Endothelial cell of umbilical vein (primary cell): ENCODE data around the gene MANBA. TPM values are rescaled to one million over a fixed set of nuclear protein-coding genes. Genes with fewer than 3 reads are reported as not detected.

Source experiments
- BruUV-seq: library from RNA; stranded (reverse); fragments of 400-500 nt; replicated peaks from 2 replicates; lab custom pipeline; 2021; lab: Mats Ljungman, UMichigan
- CTCF ChIA-PET: fragments of 300-600, 350-600 bp; sonication (Branson Sonifier 250); formaldehyde crosslinking; loops from one replicate; lab custom pipeline; 2021; ENCODE audit warnings: antibody characterized with exemption, inconsistent platforms; lab: Charles Lee
- POLR2A ChIA-PET: fragments of 300-600, 350-600 bp; sonication (Branson Sonifier 250); formaldehyde crosslinking; loops from one replicate; lab custom pipeline; 2021; ENCODE audit warnings: antibody characterized with exemption, inconsistent platforms; lab: Charles Lee
- DNase-seq: peaks from one replicate; pipeline ENCODE4 v3.0.0-alpha.2; 2011; ENCODE audit warnings: low read depth, low spot score
- FAIRE-seq: peaks from 2 replicates; lab custom pipeline; 2011; peaks lifted over from hg19 to GRCh38; lab: Jason Lieb, UNC
- H2AFZ ChIP-seq: 2 replicates; pipeline ENCODE4 v1.6.0; 2012; ENCODE audit warnings: low read depth, low read length, control low read depth, inconsistent platforms
- H3K27ac ChIP-seq: 2 replicates; pipeline ENCODE4 v1.5.1; 2011; ENCODE audit warnings: low read depth, mild to moderate bottlenecking, control low read depth, low read length, moderate library complexity; ENCODE audit not compliant: insufficient read depth
- H3K27me3 ChIP-seq, 2 experiments: 2 replicates each; pipeline versions ENCODE4 v1.6.0 to v1.6.1; 2011; ENCODE audit warnings: low read length in 2 of 2, mixed read lengths in 1 of 2; ENCODE audit not compliant: control insufficient read depth in 2 of 2, insufficient read depth in 2 of 2
- H3K36me3 ChIP-seq, 2 experiments: 2 replicates in 1 of 2; 3 replicates in 1 of 2; pipeline ENCODE4 v1.5.1; 2011; ENCODE audit warnings: low read length in 2 of 2, mild to moderate bottlenecking in 1 of 2, moderate library complexity in 1 of 2; ENCODE audit not compliant: control insufficient read depth in 2 of 2, insufficient read depth in 2 of 2; ENCODE audit errors: extremely low read depth in 1 of 2
- H3K4me1 ChIP-seq: 3 replicates; pipeline ENCODE4 v1.5.1; 2011; ENCODE audit warnings: mild to moderate bottlenecking, low read length; ENCODE audit not compliant: control insufficient read depth, insufficient read depth; ENCODE audit errors: extremely low read depth
- H3K4me2 ChIP-seq: 2 replicates; pipeline ENCODE4 v1.6.1; 2011; ENCODE audit warnings: low read length, control low read depth, mixed read lengths; ENCODE audit not compliant: insufficient read depth
- H3K4me3 ChIP-seq, 3 experiments: fragments of 200-600 bp in 1 of 3; sonication (generic), shearing (Covaris generic) in 1 of 3; replicated peaks in 1 of 3; 2 replicates each; pipeline ENCODE4 v1.5.1; 2011 to 2016; ENCODE audit warnings: control low read depth in 3 of 3, low read length in 3 of 3, mild to moderate bottlenecking in 2 of 3, inconsistent platforms in 1 of 3, low read depth in 1 of 3, moderate library complexity in 1 of 3; ENCODE audit not compliant: insufficient read depth in 1 of 3
- H3K79me2 ChIP-seq: 2 replicates; pipeline ENCODE4 v1.6.0; 2012; ENCODE audit warnings: low read length, inconsistent platforms; ENCODE audit not compliant: control insufficient read depth, insufficient read depth
- H3K9ac ChIP-seq: replicated peaks from 2 replicates; pipeline ENCODE3; 2011; ENCODE audit warnings: low read length, control low read depth; ENCODE audit not compliant: insufficient read depth; ENCODE audit errors: extremely low read depth
- H3K9me1 ChIP-seq: replicated peaks from 3 replicates; pipeline ENCODE4 v1.6.0; 2011; ENCODE audit warnings: mild to moderate bottlenecking, low read length; ENCODE audit not compliant: control insufficient read depth, insufficient read depth; ENCODE audit errors: extremely low read depth
- H3K9me3 ChIP-seq: replicated peaks from 2 replicates; pipeline ENCODE4 v1.5.1; 2012; ENCODE audit warnings: low read length, inconsistent platforms; ENCODE audit not compliant: control insufficient read depth, insufficient read depth
- H4K20me1 ChIP-seq: replicated peaks from 2 replicates; pipeline ENCODE3; 2011; ENCODE audit warnings: mild to moderate bottlenecking, low read length; ENCODE audit not compliant: control insufficient read depth, insufficient read depth; ENCODE audit errors: extremely low read depth
- EZH2 ChIP-seq: IDR thresholded peaks from 2 replicates; pipeline ENCODE4 v1.6.1; 2012; ENCODE audit warnings: borderline replicate concordance, low read depth, mild to moderate bottlenecking, moderate library complexity, low read length, inconsistent platforms; ENCODE audit not compliant: severe bottlenecking
- FOS ChIP-seq: IDR thresholded peaks from 2 replicates; pipeline ENCODE4 v1.6.1; 2011; ENCODE audit warnings: mild to moderate bottlenecking, low read length, moderate library complexity, borderline replicate concordance; ENCODE audit not compliant: insufficient read depth
- GATA2 ChIP-seq: IDR thresholded peaks from 2 replicates; pipeline ENCODE4 v1.7.0; 2011; ENCODE audit warnings: low read depth, mild to moderate bottlenecking, moderate library complexity, mixed read lengths, low read length; ENCODE audit not compliant: insufficient read length, insufficient read depth
- JUN ChIP-seq: IDR thresholded peaks from 2 replicates; pipeline ENCODE4 v1.6.1; 2011; ENCODE audit warnings: borderline replicate concordance, low read depth; ENCODE audit not compliant: insufficient read length, insufficient read depth
- MAX ChIP-seq: IDR thresholded peaks from 2 replicates; pipeline ENCODE4 v1.6.1; 2011; ENCODE audit not compliant: insufficient read depth, insufficient read length
- MYC ChIP-seq: IDR thresholded peaks from one replicate; pipeline ENCODE4 v1.6.1; 2011; ENCODE audit warnings: mild to moderate bottlenecking, low read depth, low read length
- POLR2A ChIP-seq: IDR thresholded peaks from 2 replicates; pipeline ENCODE4 v1.6.1; 2012; ENCODE audit warnings: low read depth, mild to moderate bottlenecking, control low read depth, low read length
- POLR2AphosphoS5 ChIP-seq: IDR thresholded peaks from 2 replicates; pipeline ENCODE4 v1.6.1; 2012; ENCODE audit warnings: low read depth, mild to moderate bottlenecking, control low read depth, low read length, moderate library complexity; ENCODE audit not compliant: insufficient read depth
- dilution Hi-C: fragments of 300-500 bp; cut with MboI; formaldehyde crosslinking; loops from one replicate; pipeline ENCODE4 v1.15.0; 2019; ENCODE audit warnings: low sequenced_read_pairs; ENCODE audit not compliant: extremely low pct_ligation_motif_present
- intact Hi-C: fragments of 100-400 bp; cut with micrococcal nuclease; formaldehyde crosslinking; loops from one replicate; pipeline ENCODE4 v1.10.0; 2022
- polyA plus RNA-seq, 4 experiments: library from polyadenylated mRNA; depleted of rRNA in 3 of 4; stranded (reverse) in 3 of 4; unstranded in 1 of 4; fragments of >200 nt; gene quantifications; 2 replicates each; pipeline versions ENCODE4 v1.2.1 to v1.2.3, GENCODE V29; 2011 to 2012; ENCODE audit warnings: missing spikeins in 1 of 4
- total RNA-seq: library from RNA; stranded (reverse); gene quantifications from 2 replicates; pipeline ENCODE4 v1.2.3, GENCODE V29; 2021
- TF ChIP-seq, protein P1 (sequence below), 2 donors: IDR thresholded peaks; 1 replicate in 1 of 2; 2 replicates in 1 of 2; pipeline ENCODE4 v1.5.1; 2011; ENCODE audit warnings: low read length in 2 of 2, mild to moderate bottlenecking in 2 of 2, moderate library complexity in 2 of 2, control low read depth in 1 of 2, inconsistent platforms in 1 of 2, low read depth in 1 of 2; ENCODE audit not compliant: insufficient read depth in 1 of 2; ENCODE audit errors: extremely low read depth in 1 of 2

MANBA gene
- total and polyA plus RNA-seq, 2 donors (not counting 3 experiments of a cell fraction or from before 2014, with no cell fraction given) = 5.6 to 7.7 TPM

DNA sequence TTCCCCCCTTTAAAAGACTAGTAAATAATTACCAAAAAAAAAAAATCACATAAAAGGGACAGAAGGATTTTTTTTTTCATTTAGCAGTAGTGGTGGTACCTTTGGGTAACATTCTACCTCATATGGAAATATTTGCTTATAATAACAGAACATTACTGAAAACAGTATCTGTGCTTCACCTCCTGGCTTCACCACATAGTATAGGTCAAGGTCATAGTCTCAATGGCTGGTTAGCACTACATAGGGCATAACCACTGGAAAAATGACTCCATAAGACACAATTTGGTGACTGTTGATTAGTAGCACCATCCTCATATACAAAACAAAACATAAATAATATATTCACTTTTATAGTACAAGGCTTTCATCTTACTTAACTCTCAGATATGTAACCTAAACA lies 34.7 kb downstream of the MANBA start:
- no peak overlapping the region for H3K27ac ChIP-seq
- no peak overlapping the region for H3K4me3 ChIP-seq
- dilution Hi-C loops = no loop called here
- FAIRE-seq (no peak), DNase-seq (no peak)
- no peak for TF ChIP-seq POLR2A
- no peak overlapping the region for H3K9ac ChIP-seq
- no peaks in the 10 kb centered on the region for H3K4me1 ChIP-seq
- H4K20me1 ChIP-seq = no peaks in the 10 kb centered on the region
- H3K4me2 ChIP-seq = no peak overlapping the region
- no TSS peak for BruUV-seq
- intact Hi-C loops = no loop called here
- H3K36me3 ChIP-seq = no peaks in the 10 kb centered on the region
- no peak overlapping the region for H2AFZ ChIP-seq
- no peaks in the 10 kb centered on the region for H3K79me2 ChIP-seq
- no peaks in the 10 kb centered on the region for H3K9me1 ChIP-seq
- POLR2A ChIA-PET = no interaction called here
- no peaks in the 10 kb centered on the region for H3K9me3 ChIP-seq
- H3K27me3 ChIP-seq = no peaks in the 10 kb centered on the region
- CTCF ChIA-PET = no interaction called here

- dilution Hi-C loops (no loop called here), intact Hi-C loops (no loop called here)
- FAIRE-seq = no peak
- no peak for DNase-seq
- Histone ChIP-seq H3K4me1 (no peaks in the 10 kb centered on the region), H3K27me3 (no peaks in the 10 kb centered on the region), H3K4me2 (no peak overlapping the region), H3K9me3 (no peaks in the 10 kb centered on the region), H2AFZ (no peak overlapping the region), H3K36me3 (no peaks in the 10 kb centered on the region), H3K27ac (no peak overlapping the region), H3K9ac (no peak overlapping the region), H4K20me1 (no peaks in the 10 kb centered on the region), H3K79me2 (no peaks in the 10 kb centered on the region), H3K9me1 (no peaks in the 10 kb centered on the region), H3K4me3 (no peak overlapping the region)
- CTCF ChIA-PET = no interaction called here
- POLR2A ChIA-PET = no interaction called here
- no TSS peak for BruUV-seq
- TF ChIP-seq GATA2 = no peak
- TF ChIP-seq POLR2A = no peak
- no peak for TF ChIP-seq MYC
- no peak for TF ChIP-seq JUN
- no peak for TF ChIP-seq POLR2AphosphoS5
- TF ChIP-seq FOS = no peak
- TF ChIP-seq, protein P1, sequence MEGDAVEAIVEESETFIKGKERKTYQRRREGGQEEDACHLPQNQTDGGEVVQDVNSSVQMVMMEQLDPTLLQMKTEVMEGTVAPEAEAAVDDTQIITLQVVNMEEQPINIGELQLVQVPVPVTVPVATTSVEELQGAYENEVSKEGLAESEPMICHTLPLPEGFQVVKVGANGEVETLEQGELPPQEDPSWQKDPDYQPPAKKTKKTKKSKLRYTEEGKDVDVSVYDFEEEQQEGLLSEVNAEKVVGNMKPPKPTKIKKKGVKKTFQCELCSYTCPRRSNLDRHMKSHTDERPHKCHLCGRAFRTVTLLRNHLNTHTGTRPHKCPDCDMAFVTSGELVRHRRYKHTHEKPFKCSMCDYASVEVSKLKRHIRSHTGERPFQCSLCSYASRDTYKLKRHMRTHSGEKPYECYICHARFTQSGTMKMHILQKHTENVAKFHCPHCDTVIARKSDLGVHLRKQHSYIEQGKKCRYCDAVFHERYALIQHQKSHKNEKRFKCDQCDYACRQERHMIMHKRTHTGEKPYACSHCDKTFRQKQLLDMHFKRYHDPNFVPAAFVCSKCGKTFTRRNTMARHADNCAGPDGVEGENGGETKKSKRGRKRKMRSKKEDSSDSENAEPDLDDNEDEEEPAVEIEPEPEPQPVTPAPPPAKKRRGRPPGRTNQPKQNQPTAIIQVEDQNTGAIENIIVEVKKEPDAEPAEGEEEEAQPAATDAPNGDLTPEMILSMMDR (IDR thresholded peaks at IDR 0.05; ENCODE audit: extremely low read depth in 1 of 2, insufficient read depth in 1 of 2, low read depth in 1 of 2, low read length in 2 of 2) = no peak
- TF ChIP-seq EZH2 = no peak
- no peak for TF ChIP-seq MAX
Observed at GRCh38 chr4:102725229-102725628, 35.5 kb downstream of the MANBA start.
